ENCODE measurements around the gene LHPP. TPM values are rescaled to one million over a fixed set of nuclear protein-coding genes. Genes with fewer than 3 reads are reported as not detected.

LHPP gene
- total RNA-seq, 6 donors from 2014 or later, result 12.0 to 21.4 (median 16.4) TPM

DNA sequence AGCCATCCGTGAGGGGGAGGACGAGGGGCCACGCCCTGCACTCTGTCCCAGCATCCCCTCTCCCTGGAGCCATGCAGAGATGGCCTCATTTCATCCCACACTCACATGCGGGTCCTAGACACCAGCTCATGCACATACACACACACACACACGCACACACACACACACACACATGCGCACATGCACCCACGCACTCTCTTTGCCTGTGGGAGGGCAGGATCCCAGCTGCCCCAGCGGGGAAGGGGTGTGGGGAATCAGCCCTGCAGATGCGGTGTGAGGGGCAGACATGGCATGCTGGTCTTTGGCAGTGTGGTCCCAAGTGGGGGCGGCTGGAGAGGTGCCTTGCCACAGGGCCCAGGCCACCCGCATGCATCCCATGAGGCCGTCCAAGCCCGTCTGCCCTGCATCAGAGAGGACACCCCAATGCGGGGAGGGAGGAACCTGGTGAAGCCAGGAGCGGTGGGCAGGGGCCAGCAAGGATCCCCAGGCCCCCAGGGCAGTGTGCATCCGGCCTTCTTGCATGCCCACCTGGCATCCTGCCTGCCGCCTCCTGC lies 68.1 kb downstream of the LHPP start:
- ATAC-seq (ENCODE audit: low FRiP score in 2 of 2), result peak in 1 of 2 donors; percentile 5
- 64 to 66% methylated on average over 10 to 15 of the region's 17 CpGs for WGBS, 2 donors
- TF ChIP-seq POLR2AphosphoS5 (IDR thresholded peaks at IDR 0.05) (no peak), EP300 (IDR thresholded peaks at IDR 0.05) (no peak), POLR2A (IDR thresholded peaks at IDR 0.05) (no peak)
- TF ChIP-seq, protein P1, sequence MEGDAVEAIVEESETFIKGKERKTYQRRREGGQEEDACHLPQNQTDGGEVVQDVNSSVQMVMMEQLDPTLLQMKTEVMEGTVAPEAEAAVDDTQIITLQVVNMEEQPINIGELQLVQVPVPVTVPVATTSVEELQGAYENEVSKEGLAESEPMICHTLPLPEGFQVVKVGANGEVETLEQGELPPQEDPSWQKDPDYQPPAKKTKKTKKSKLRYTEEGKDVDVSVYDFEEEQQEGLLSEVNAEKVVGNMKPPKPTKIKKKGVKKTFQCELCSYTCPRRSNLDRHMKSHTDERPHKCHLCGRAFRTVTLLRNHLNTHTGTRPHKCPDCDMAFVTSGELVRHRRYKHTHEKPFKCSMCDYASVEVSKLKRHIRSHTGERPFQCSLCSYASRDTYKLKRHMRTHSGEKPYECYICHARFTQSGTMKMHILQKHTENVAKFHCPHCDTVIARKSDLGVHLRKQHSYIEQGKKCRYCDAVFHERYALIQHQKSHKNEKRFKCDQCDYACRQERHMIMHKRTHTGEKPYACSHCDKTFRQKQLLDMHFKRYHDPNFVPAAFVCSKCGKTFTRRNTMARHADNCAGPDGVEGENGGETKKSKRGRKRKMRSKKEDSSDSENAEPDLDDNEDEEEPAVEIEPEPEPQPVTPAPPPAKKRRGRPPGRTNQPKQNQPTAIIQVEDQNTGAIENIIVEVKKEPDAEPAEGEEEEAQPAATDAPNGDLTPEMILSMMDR (IDR thresholded peaks at IDR 0.05), result no peak

DNA sequence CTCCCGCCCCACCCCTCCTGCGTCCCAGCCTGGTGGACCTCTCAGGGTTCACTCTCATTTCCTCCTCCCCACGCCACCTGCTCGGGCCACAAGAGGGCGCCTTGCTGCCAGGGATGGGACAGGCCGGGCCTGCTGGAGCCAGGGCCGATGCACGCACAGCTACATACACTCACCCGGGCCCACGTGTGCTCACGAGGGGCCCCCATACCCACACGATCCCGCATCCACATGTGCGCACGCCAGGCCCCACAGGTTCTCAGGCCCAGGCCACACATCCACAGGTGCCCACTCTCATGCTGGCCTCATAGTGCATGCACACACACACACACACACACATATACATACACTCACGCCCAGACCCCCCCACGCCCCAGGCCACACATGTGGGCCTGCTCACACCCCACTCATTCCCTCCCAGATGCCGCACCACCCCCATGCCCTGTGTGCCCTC lies 68.6 kb downstream of the LHPP start:
- ATAC-seq (ENCODE audit: low FRiP score in 2 of 2) (peak; percentile 90 to 91), DNase-seq (peak; percentile 87 to 95)
- no peaks in the 10 kb centered on the region for H3K9me3 ChIP-seq
- H3K27me3 ChIP-seq, result no peaks in the 10 kb centered on the region
- H3K4me1 ChIP-seq, result peaks cover 0 to 15% (median 7%) of the 10 kb centered on the region in 4 donors
- H3K27ac ChIP-seq, result no peak overlapping the region
- TF ChIP-seq POLR2A (IDR thresholded peaks at IDR 0.05) (no peak), POLR2AphosphoS5 (IDR thresholded peaks at IDR 0.05) (no peak), EP300 (IDR thresholded peaks at IDR 0.05) (no peak)
- TF ChIP-seq, protein P1 (IDR thresholded peaks at IDR 0.05), result peak; percentile 85 to 96 (median 93)
- H3K36me3 ChIP-seq, result no peaks in the 10 kb centered on the region
- 24 to 36% methylated on average over 6 to 7 of the region's 18 CpGs for WGBS, 2 donors
- no peak overlapping the region for H3K4me3 ChIP-seq

More for the DNA sequence above, 68.1 kb downstream of the LHPP start:
- Histone ChIP-seq H3K4me1 (peaks cover 0 to 13% (median 7%) of the 10 kb centered on the region in 4 donors), H3K9me3 (no peaks in the 10 kb centered on the region), H3K4me3 (no peak overlapping the region), H3K27ac (no peak overlapping the region), H3K36me3 (no peaks in the 10 kb centered on the region), H3K27me3 (no peaks in the 10 kb centered on the region)
- DNase-seq, result no peak

DNA sequence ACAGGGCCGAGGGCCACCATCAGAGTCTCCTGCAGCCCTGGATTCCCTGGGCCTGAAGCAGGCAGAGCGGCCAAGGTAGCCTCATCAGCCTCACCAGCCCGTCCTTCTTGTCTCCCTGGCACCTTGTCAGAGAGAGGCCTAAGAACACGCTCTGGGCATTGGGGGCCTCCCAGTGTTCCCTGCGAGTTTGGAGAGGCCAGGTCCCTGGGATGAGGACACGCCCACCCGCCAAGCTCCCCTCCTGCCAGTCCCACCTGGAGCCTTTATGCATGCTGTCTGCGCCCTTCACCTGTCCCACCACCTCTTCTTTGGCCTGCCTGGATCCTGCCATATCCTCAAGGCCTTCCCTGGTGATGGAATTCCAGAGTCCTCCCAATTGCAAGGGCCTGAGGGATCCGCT lies 69.2 kb downstream of the LHPP start:
- no peak overlapping the region for H3K4me3 ChIP-seq
- H3K9me3 ChIP-seq, result no peaks in the 10 kb centered on the region
- H3K4me1 ChIP-seq, result peaks cover 0 to 15% (median 7%) of the 10 kb centered on the region in 4 donors
- TF ChIP-seq, protein P1 (IDR thresholded peaks at IDR 0.05), result no peak
- TF ChIP-seq EP300 (IDR thresholded peaks at IDR 0.05) (no peak), POLR2AphosphoS5 (IDR thresholded peaks at IDR 0.05) (no peak), POLR2A (IDR thresholded peaks at IDR 0.05) (no peak)
- no peaks in the 10 kb centered on the region for H3K27me3 ChIP-seq
- no peak for DNase-seq
- H3K27ac ChIP-seq, result no peak overlapping the region
- ATAC-seq (ENCODE audit: low FRiP score in 2 of 2), result no peak
- 82 to 100% methylated on average over 2 to 9 of the region's 9 CpGs for WGBS, 2 donors
- H3K36me3 ChIP-seq, result no peaks in the 10 kb centered on the region

DNA sequence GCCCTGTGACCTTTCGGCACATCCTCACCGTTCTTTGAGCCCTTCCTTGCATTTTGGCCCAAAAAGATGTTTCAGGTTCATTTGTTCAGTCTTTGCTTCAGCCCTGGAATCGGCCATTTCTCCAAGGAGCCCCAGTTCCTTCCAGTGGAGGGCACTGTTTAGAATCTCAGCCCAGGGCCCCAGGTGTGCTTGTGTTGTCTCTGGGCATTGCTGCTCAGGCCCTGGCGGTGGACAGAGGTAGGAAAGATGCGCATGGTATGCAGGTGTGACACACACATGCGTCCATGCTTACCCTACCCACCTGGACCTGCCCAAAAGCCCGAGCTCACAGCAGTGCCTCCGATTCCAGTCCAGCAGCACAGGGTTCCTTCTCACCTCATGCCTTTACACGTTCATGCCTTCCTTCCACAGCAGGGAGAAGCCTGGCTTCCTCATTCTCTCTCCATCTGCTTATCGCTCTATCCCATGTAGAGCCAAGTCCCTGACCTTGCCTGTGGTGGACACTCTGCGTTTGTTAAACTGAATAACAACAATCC lies 70.6 kb downstream of the LHPP start:
- ATAC-seq (ENCODE audit: low FRiP score in 2 of 2) (no peak), DNase-seq (no peak)
- H3K27me3 ChIP-seq, result no peaks in the 10 kb centered on the region
- H3K9me3 ChIP-seq, result no peaks in the 10 kb centered on the region
- TF ChIP-seq POLR2AphosphoS5 (IDR thresholded peaks at IDR 0.05), result no peak
- TF ChIP-seq, protein P1 (IDR thresholded peaks at IDR 0.05), result peak in 1 of 6 experiments; percentile 30
- no peak for TF ChIP-seq EP300 (IDR thresholded peaks at IDR 0.05)
- no peak for TF ChIP-seq POLR2A (IDR thresholded peaks at IDR 0.05)
- peaks cover 0 to 15% (median 8%) of the 10 kb centered on the region in 4 donors for H3K4me1 ChIP-seq
- WGBS, 2 donors, result 88 to 89% methylated on average over 10 to 11 of the region's 11 CpGs
- no peaks in the 10 kb centered on the region for H3K36me3 ChIP-seq
- H3K4me3 ChIP-seq, result no peak overlapping the region
- no peak overlapping the region for H3K27ac ChIP-seq
